Nephron (organoid): ENCODE results near the gene NKAIN1.

Source experiments
- H3K27ac Mint-ChIP-seq, 3 experiments: 2 replicates each; pipeline ENCODE4 v1.8.0; 2020; ENCODE audit warnings: mixed read lengths in 3 of 3, mild to moderate bottlenecking in 2 of 3, moderate library complexity in 1 of 3
- H3K27me3 Mint-ChIP-seq: 2 replicates; pipeline ENCODE4 v1.8.0; 2021; ENCODE audit warnings: low read depth, mild to moderate bottlenecking, moderate library complexity, mixed read lengths
- H3K36me3 Mint-ChIP-seq: 2 replicates; pipeline ENCODE4 v1.8.0; 2020; ENCODE audit warnings: low read depth, mixed read lengths
- H3K4me1 Mint-ChIP-seq: 2 replicates; pipeline ENCODE4 v1.8.0; 2020; ENCODE audit warnings: mixed read lengths
- H3K4me3 Mint-ChIP-seq, 3 experiments: 2 replicates each; pipeline ENCODE4 v1.8.0; 2020; ENCODE audit warnings: mild to moderate bottlenecking in 3 of 3, mixed read lengths in 3 of 3, moderate library complexity in 2 of 3
- H3K9me3 Mint-ChIP-seq: 2 replicates; pipeline ENCODE4 v1.8.0; 2020; ENCODE audit warnings: mixed read lengths
- CTCF ChIP-seq, 3 experiments: fragments of 200-600 bp; sonication (generic); IDR thresholded peaks; one replicate each; pipeline ENCODE4 v1.5.0; 2021; ENCODE audit warnings: antibody characterized with exemption in 3 of 3; ENCODE audit not compliant: unreplicated experiment in 3 of 3

NKAIN1 gene

GRCh38 chr1:31135973-31136600 lies 103.6 kb downstream of the NKAIN1 start:
- Mint-ChIP-seq H3K4me1 (no peaks in the 10 kb centered on the region), H3K36me3 (no peaks in the 10 kb centered on the region), H3K27ac (no peak overlapping the region), H3K9me3 (peaks cover 8% of the 10 kb centered on the region), H3K27me3 (no peaks in the 10 kb centered on the region), H3K4me3 (no peak overlapping the region)
- TF ChIP-seq CTCF (IDR thresholded peaks at IDR 0.05; ENCODE audit: unreplicated experiment in 3 of 3): no peak

- Mint-ChIP-seq H3K9me3 (peaks cover 8% of the 10 kb centered on the region), H3K27me3 (no peaks in the 10 kb centered on the region), H3K27ac (no peak overlapping the region), H3K36me3 (no peaks in the 10 kb centered on the region), H3K4me3 (no peak overlapping the region), H3K4me1 (no peaks in the 10 kb centered on the region)
- no peak for TF ChIP-seq CTCF (IDR thresholded peaks at IDR 0.05; ENCODE audit: unreplicated experiment in 3 of 3)
Measured at GRCh38 chr1:31133368-31133767, 106.3 kb downstream of the NKAIN1 start.
